Activated T-cell treated with anti-CD3 and anti-CD28 coated beads for 4 hours (primary cell): Measurements from ENCODE around the gene RPL19.

Experiments used
- DNase-seq: peaks from one replicate; pipeline ENCODE4 v3.0.0-alpha.2; 2020

RPL19 gene

DNA sequence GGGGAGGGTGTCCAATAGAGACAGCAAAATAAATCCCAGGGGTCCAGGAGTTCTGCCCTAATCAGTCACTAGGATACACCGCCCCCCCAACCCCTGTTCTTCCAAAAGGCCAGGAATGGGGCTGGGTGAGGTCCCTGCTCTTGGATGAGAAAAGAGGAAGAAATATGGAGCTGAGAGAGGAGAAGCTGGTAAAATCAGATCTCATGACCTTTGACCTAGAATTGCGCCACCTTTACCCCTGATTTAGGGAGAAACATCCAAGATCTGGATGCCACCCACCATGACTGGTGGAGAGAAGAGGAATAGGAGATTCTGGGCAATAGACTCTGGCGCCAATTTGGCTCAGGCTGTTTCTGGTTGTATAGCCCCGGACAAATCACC, 1.9 kb upstream of the RPL19 start:
- DNase-seq = no peak

DNA sequence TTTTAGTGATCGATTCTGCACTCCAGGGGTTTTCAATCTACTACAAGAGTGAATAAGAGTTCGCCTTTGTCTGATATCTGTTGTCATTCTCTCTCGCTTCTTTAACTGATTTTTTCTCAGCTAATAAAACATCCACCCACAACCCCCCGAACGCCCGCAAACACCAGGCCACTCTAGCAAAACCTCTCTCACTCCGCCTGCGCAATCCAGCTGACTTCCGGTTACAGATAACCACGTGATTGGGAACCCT, 338 bp upstream of the RPL19 start:
- DNase-seq = peak; percentile 84

DNA sequence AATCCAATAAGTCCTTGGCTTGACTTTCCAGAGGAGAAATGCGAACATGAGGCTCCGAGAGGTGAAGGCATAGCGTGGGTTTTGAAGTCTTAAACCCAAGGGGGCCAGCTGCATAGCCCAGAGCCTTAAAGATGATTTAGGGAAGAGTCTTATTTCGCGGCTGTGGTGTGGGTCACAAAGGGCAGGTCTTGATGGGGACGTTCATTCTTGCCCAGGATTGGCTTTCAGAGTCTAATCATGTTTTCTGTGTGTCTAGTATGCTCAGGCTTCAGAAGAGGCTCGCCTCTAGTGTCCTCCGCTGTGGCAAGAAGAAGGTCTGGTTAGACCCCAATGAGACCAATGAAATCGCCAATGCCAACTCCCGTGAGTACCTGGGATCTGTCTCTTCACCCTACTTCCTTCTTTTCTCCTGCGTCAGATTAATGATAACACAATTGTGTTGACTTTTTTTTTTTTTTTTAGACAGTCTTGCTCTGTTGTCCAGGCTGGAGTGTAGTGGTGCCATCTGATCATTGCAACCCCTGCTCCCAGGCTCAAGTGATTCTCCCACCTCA, 951 bp downstream of the RPL19 start:
- DNase-seq = no peak

DNA sequence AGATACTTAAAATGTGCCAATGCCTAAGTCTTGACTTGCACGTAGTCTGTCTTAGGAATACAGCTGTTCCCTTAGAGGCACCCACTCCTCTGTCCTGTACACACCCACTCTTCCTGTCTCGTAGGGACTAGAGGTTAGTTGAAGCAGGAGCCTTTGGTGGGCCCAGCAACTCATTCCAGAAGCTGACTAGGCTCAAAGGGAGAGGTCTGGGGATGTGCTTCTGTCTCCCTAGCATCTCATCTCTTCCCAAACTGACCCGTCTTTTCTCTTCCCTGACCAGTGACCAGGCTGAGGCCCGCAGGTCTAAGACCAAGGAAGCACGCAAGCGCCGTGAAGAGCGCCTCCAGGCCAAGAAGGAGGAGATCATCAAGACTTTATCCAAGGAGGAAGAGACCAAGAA, 4.2 kb downstream of the RPL19 start:
- no peak for DNase-seq

DNA sequence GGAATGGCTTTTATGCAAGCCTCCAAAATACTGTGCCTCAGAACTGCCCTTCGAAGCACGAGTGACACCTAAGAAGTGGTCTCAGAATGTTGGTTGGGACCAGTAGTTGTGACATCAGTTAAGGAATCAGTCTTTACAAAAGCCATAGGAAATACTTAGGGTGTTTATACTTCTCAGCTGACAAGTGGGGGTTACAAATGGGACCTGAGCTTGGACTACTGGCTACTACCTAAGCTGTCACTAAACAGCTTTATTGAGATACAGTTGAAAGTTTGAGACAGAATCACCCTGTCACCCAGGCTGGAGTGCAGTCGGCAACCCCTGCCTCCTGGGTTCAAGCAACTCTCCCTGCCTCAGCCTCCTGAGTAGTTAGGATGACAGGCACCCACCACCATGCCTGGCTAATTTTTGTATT, 5.0 kb downstream of the RPL19 start:
- DNase-seq = no peak

DNA sequence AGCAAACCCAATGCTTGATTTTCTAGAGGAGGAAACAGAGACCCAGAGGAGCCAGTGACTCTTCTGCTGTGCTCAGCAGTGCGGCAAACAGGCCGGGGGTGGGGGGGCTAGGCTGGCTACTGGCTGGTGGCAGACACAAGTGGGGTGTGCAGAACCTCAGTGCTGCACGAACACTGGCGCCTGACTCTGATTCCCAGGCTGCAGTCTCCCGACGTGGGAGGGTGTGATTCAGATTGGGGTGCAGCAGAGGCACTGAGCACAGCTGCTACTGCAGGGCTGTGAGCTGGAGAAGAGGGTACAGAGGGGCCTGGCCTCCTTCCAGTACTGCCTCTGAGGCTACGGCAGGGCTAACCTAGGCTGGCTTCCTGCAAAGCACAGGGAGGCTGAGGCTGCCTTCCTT, 8.1 kb downstream of the RPL19 start:
- no peak for DNase-seq

DNA sequence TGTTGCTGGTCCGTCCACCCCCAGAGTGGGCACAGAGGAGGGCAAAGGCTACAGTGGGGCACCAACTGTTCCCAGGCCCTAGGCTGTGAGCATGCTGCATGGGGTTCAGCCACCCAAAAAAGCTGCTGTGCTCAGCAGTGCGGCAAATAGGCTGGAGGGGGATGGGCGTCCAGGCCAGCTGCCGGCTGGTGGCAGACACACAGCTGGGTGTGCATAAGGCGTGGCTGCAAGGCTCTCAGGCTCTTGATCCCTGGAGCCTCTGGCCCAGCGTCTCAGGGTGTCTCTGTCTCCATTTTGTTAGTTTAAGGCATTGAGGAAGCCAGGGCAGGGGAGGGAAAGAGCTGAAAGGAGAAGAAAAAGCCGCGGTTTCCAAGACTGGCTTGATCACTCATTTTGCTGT, 8.8 kb downstream of the RPL19 start:
- no peak for DNase-seq

DNA sequence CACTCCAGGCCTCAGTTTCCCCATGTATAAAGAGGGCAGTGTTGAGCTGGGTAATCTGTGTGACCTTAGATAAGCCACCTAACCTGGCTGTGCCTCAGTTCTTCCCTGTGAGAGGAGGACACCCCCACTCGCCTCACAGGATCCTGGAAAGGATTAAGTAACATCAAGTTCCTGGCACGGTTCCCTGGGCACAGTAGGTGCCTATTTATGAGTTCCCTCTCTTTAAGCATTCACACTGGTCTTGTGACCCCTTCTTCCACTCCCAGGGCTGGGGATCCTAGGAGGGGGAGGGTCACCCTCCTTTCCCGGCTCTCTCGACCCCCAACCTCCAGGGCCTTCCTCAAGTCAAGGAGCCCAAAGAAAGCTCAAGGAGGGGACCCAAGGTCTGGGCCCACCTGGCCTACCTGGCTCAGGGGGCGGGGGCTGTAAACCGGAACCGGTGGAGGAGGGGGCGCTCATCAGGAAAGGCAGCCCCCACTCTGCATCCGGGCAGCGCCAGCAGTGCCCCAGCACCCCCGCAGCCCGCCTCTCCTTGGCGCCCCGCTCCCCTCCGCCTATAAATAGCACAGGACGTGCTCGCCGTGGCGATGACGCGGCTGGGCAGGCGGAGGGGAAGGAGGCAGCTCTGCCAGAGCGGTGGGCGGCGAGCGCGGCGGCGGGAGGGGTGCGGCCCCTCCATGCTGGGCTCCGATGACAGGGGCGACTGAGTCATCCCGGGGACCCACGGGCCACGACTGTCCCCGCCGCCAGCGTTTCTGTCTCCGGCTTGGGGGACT, 9.4 kb downstream of the RPL19 start:
- peak; percentile 74 for DNase-seq

DNA sequence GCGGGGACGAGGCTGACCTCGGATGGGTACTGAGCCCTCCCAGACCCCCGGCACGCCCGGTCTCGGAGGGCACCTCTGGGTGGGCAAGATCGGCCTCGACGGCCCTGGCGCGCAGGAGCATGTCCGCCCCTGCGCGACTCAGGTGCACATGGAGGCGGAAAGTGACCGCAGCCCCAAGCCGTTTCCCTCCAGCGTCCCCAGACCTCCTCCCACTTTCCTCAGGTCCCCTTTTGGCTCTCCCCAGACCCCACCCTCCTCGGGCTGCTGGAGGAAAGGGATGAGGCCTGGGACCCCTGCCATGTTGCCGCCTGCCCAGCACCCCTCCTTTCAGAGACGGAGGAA, 10.0 kb downstream of the RPL19 start:
- no peak for DNase-seq

DNA sequence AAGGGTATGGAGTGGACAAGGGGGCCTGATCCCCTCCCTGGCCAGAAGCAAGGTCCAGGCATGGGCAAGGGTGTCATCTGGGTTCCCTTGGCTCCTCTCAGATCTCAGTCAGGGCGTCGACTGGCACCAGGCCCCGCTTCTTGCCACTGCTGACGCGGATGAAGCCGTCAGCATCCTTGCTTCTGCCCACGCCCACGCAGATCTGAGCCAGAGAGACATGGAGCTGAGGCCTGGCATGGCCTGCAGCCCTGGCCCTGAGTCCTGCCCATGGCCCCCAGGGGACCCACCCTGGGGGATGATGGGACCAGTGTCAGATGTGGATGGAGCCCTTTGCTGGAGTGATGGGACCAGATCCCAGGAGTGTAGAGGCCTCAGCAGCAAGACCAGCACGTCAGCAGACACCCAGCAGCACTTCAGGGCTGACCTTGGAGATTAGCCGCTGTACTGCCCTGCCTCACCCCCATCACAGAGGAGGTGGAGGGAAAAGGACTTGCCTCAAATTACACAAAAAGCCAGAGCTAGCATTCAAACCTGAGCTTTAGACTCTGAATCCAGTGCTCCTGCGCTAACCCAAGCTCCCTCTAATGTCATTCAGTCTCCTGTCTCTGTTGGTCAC, 12.2 kb downstream of the RPL19 start:
- no peak for DNase-seq

DNA sequence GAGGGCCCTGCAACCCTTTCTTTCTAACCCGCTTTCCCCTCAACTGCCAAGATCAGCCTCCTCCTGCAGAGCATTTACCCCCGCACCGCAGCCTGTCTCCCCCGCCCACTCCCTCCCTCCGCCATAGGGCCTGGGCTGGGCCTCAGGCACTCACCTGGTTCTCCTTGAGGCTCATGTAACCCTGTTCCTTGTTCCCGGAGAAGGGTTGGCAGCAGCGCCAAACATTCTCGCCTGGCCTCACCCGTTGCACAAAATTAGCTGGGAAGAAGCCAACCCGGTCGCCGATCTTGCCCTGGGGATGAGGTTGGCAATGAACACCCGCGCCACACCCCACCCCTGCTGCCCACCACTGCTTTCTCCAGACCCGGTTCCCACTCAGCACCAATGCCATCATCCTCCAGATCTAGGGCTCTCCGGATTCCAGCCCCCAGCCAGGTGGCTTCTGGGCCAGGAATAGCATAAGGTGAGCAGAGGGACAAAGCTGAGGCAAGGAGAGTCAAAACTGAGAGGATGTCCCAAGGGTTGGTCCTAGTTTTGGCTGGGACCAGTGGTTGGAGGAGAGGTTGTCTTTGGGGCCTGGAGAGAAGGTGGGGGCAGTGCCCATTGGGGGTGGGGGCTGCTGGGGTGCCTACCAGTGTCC, 12.9 kb downstream of the RPL19 start:
- DNase-seq = no peak

DNA sequence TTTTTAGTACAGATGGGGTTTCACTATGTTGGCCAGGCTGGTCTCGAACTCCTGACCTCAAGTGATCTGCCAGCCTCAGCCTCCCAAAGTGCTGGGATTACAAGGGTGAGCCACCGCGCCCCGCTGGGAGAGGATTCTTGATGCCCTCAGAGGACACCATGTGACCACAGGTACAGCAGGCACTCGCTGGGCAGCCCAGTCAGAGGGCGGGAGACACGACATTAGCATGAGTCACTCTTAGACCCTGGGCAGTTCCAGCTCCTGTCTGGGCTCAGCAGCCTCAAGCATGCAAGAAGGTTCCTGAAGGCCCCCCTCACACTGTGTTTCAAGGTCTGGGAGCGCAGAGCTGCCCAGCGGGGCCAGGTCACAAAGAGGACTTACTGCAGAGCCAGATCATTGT, 13.8 kb downstream of the RPL19 start:
- no peak for DNase-seq

DNA sequence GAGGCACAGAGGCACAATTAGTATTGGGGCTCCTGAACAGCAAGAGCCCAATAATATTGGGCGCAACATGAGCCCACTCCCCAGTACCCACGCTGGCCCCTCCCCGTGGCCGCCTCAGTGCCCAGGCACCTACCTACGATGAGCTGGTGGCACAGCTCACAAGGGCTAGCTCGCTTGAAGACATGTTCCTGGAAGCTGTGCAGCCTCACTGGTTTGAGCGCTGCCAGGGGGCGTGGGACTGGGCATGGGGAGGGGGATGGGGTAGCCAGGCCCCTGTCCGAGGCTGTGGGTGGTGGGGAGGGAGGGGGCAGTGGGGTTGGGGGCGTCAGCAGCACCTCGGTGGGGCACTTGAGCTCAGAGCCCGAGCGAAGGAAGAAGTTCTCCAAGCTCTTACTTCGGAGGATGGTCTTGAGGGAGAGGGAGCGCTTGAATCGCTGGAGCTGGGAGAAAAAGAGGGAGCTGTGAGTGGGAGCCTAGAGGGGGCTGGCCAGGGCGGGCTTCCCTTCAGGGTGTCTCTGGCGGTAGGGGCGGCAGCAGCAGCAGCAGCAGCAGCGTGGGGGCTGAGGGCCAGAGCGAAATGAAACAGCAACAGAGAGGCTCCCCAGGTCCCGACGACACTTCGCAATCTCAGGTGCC, 17.8 kb downstream of the RPL19 start:
- no peak for DNase-seq

DNA sequence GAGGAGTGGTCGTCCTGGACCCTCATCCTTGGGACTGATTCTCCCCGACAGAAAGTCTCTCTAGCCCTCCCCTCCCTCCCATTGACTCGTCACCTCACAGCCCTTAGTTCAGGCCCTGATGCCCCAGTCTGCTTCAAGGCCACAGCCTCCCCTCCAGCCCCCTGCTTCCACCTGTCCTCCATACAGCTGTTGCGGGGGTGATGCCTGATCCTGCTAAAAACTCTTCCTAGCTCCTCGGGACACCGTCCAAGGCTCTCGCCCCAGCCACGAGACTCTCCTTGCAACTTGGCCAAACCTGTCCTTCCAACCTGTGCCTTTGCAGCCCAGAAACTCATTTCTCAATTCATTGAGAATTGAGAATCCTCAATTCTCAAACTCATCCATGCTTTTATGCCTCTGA, 18.8 kb downstream of the RPL19 start:
- no peak for DNase-seq

DNA sequence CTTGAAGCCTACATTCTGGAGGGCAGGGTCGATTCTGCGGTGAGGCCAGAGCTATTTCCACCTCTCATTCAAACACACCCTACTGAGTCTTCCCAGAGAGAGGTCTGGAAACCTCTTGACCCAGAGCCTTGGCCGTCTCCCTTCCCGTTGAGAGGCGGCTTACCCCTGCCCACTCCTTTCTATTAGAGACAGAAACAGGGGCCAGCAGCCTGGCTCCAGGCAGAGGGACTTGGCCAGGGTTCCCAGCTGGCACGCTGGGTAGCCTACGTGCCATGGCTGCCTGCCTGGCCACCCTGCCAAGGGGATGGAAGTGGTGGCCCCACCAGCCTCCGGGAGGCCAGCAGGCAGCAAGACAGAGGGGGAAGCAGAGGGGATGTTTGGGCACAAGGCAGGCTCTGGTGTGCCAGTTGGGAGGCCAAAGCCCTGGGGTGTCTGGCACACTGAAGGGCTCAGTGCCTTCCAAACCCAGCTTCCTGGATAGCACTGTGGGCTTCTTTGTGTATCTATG, 19.6 kb downstream of the RPL19 start:
- no peak for DNase-seq

DNA sequence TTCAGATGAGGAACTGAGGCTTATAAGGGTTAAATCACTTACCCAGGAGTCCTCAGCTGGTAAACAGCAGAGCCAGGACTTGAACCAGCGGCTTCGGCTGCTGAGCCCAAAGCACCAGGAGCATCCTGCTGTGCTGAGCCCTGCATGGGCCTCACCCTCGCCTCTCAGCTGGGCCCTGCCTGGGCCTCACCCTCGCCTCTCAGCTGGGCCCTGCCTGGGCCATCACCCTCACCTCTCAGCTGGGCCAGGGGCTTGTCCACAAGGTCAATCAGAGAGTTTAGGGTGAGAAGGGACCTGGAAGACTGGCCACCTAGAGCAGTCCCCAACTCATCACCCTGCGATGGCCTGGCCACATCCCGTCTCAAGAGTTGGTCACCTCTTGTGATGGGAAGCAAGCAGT, 21.5 kb downstream of the RPL19 start:
- DNase-seq = no peak

DNA sequence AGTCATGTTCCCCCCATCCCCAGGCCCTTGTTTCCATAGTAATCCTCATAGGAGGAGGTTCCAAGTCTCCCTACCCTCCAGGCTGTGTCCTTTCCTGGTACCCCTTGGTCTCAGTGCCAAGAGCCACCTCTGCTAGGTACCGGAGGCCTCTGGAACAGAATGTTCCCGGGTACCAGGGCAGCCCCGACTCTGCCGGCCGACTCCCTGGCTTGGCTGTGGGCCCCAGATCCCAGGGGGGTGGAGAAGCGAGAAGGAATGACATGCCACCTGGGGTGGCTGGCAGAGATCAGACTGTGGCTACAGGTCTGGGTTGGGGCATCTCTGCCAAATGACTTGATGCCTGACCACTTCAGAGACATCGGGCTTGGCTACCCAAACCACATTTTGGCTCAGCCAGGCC, 22.1 kb downstream of the RPL19 start:
- no peak for DNase-seq

DNA sequence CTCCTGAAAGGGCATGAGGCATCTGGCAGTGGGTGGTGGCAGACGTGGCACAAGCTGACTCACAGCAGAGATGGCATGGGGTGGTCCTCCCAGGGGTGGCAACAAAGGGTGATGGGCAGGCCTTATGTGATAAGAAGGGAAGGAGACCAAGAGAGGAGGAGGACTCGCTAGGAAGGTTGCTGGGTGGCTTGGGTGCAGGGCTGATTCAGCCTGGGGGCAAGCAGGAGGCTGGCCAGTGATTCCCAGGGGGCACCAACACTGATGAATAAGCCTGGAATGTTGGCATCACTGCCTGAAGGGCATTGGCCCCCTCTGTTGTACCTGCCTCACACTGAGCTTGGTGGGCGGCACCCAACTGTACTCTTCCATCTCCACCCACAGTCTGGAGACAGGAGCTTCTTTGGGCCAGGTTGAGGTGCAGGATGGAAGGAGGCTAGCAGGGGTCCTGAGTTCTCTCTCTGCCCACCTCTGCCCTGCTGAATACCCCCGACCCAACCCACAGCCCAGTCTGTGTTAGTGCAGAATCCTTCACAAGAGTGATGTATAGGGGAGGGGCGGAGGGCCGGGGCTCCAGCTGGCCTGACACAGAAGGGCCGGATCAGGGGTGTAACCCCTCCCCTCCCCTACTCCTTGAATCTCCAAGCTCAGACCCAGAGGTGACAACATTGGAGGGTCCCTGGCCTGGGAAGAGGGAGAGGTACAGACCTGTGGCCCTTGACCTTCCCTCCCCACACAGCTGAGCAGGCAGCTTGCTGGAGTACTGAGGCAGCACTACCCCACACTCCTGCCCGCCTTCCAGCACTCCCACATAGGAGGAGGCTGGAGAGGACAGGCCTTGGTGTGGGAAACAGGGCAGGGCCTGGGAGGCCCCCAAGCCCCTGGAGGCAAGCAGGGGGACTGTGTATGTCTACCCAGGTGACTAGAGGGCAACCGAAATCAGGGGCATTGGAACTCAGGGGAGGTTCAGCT, 23.1 kb downstream of the RPL19 start:
- DNase-seq = no peak

DNA sequence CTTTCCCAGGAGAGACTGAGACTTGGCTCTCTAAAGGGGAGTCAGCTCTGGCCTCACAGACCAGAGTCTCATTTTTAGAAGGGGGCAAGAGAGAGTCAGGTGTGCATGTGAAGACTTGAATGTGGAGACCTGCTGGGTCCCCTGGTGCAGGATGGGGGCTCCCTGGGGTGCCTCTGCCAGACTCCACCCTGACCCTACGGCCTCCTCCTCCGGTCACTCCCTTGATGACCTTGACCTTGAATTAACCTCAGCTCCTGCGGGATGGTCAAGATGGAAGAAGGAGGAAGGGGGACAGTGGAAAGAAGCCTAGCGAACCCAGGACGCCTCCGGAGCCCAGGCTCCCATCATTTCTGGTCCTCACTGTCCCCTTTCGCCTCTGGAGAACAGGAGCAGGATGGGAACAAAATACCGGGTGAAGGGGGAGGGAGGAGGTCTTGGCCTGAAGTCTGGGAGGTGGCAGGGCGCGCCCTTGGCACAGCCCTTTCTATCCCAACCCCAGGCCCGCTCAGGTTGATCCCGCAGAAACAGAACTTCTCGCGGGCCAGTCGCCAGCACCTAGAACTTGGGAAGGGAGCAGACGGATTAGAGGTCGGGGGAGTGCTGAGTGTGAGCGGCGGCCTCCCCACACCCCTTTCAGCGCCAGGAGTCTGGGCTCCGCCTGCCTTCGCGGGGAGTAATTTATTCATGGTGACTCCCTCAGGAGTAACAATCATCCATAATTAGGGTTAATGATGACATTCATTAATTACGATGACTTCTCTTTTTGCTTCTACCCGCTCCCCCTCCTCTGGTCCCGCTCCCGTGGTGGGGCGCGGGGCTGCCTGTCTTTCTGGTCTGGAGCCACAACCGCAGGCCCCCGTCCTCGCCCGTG, 24.1 kb downstream of the RPL19 start:
- DNase-seq = no peak

DNA sequence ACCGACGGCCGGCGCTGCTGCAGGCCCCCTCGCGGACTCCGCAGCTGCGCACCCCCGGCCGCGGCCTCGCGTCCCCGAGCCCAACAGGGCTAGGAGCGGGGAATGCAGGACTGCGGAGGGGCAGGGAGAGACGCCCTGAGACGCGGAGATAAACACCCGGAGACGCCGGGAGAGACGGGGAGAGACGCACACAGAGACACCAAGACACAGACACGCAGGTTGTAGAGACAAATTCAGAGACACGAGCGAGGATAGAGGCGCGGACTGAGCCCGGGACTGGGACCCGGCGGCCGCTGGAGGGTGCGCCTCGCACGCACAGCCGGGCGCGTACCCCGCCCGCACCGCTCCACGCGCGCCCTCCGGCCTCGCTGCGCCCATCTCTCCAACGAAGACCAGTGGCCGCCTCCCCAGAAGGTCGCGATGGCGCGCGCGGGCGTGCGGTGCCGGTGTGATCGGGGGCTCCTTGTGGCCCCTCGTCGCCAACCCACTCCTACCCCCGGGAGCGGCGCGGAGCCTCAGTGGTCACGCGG, 24.8 kb downstream of the RPL19 start:
- no peak for DNase-seq

DNA sequence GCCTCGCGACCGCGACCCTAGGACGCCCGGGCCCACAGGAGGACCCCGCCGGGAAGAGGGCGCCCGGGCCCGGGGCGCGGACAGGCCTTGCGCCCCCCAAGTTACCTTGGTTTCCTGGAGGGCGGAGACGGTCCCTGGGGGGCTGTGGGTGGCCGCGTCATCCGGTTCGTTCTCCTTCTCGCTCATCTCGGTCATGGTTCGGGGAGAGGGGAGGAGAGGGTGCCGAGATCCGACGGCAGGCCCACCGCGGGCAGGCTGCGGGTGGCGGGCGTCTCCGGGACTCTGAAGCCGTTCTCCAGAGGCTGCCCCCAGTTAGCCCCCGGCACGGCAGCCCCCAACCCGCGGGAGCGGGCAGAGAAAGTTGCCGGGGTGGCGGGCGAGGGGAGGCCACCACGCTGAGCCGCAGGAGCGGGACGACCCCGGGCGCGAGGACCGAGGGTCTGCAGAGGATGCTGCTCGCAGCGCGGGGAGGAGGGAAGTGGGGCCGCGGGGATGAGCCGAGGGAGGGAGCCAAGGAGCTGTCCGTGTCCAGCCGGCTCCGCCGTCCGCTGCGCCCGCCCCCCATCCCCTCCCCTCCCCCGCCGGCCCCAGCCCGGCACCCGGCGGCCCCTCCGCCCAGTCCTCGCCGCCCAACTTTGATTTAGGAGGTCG, 25.4 kb downstream of the RPL19 start, which contains the start of gene STAC2:
STAC2 (minus strand) TSS at position 638 of the 651 bp plus-strand sequence; CDS start at position 195, 443 bp downstream.
- no peak for DNase-seq
